GM21528 (cell line): ENCODE data around the gene AGO3.
A peak's percentile ranks its signal among the peaks of the same experiment; 100 is the strongest.

Experiments
- ATAC-seq: cut with Tn5 transposase; IDR thresholded peaks from one replicate; pipeline ENCODE4 v1.9.1; 2021; ENCODE audit warnings: mild to moderate bottlenecking, moderate library complexity; ENCODE audit not compliant: unreplicated experiment, low FRiP score

AGO3 gene

DNA sequence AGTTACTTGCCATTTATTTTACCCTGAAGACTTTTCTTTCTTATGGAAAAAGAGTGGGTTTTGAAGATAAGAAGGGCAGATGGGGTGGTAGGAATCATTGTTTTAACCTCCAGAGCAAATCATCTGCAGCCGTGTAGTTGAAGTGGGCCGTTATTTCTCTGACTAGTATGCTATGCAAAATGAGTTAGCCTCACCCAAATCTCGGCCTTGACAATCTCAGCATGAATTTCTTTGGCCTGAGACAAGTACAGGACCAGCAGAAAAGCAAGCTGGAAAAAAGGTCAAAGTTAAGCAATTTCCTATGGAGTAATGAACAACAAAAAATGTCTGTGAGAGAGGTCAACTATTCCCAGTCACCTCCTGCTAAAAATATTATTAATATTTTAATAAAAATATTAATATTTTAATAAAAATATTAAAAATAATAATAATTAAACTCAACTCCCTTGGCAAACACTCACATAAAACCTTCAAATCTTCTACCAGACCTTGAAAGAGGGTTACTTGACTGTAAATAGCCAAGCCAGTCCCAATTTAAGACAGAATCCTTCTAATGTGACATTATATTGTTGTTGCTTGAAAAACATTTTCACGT is 146.2 kb downstream of the AGO3 start:
- ATAC-seq, result no peak

- ATAC-seq, result no peak
Observed at GRCh38 chr1:36080236-36080635, 149.3 kb downstream of the AGO3 start.

DNA sequence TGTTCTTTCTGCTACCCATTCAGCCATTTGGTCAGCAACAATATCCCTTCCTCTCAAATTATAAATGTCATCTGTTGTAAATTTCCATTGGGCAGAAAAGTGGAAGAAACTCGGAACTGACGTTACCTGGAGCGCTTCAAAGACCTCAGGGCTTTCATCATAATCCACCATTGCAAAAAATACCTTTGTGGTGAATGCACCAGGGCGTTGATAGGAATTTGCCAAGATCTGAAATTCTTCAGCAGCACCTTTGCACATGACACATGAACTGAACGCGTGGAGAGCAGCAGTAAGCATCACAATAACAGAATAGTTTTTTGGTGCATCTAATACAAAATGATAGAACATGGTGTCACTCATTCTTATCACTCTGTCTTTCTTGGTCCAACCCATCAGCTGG is 149.9 kb downstream of the AGO3 start:
- no peak for ATAC-seq

GRCh38 chr1:36081926-36082485 is 151.1 kb downstream of the AGO3 start:
- no peak for ATAC-seq

DNA sequence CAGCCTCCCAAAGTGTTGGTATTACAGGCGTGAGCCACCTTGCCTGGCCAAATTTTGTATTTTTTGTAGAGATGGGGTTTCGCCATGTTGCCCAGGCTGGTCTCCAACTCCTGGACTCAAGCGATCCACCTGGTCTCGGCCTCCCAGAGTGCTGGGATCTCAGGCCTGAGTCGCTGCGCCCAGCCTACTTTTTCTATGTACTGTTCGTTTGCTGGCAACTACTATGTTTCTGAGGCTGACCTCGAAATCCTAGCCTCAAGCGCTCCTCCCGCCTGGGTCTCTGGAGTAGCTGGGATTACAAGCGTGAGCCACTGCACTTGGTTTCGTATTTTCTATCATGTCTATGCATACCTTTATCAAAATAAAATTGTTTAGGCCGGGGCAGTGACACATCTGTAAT is 152.3 kb downstream of the AGO3 start:
- ATAC-seq, result no peak

- ATAC-seq, result no peak
Observed at GRCh38 chr1:36083635-36084496, 153.0 kb downstream of the AGO3 start, which contains the start of gene TEKT2. Gene TEKT2, plus strand, starts transcription at chr1:36084094. Its CDS starts 828 bp downstream, at chr1:36084922.

- ATAC-seq, result no peak
Observed at GRCh38 chr1:36084497-36085115, 153.7 kb downstream of the AGO3 start.

DNA sequence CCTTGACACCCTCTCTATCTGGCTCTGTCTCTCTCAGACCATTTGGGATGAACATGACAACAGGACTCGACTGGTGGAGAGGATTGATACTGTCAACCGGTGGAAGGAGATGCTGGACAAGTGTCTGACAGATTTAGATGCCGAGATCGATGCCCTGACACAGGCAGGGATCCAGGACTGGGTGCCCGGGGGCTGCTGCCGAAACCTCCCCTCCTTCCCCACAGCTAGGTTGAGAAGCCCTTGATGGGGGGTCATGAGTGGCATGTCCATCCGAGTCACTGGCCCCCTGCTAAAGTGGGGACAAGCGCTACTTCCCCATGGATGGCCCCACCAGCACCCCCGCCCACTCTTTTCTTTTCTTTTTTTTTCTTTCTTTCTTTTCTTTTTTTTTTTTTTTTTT is 154.2 kb downstream of the AGO3 start:
- ATAC-seq, result no peak

DNA sequence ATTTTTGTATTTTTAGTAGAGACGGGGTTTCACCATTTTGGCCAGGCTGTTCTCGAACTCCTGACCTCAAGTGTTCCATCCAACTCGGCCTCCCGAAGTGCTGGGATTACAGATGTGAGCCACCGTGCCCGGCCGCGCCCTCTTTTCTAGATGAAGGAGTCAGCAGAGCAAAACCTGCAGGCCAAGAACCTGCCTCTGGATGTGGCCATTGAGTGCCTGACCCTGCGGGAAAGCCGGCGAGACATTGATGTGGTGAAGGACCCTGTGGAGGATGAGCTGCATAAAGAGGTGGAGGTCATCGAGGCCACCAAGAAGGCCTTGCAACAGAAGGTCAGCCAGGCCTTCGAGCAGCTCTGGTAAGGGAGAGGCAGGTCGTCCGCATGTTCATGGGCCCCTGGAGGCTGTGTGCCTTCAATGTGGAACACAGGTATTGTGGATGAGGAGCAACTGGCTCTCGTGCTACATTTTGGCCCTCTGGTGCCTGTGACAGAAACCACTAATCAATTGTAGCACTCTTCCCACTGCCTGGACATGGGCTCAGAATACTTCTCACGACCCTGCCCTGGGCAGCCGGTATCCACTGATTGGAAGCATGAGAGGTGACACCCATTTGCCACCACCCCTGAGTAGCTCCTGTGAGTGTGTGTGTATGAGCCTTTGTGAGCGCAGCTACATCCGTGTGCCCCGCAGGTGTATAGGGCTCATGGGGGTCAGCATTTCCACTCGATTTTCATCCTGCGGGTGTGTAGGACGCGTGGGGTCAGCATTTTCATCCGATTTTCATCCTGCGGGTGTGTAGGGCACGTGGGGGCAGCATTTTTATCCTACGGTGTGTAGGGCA is 155.0 kb downstream of the AGO3 start:
- ATAC-seq, result no peak

- ATAC-seq, result no peak
Observed at GRCh38 chr1:36086529-36087232, 155.8 kb downstream of the AGO3 start.

- ATAC-seq, result no peak
Observed at GRCh38 chr1:36087233-36088123, 156.6 kb downstream of the AGO3 start.

- ATAC-seq, result peak; percentile 20
Observed at GRCh38 chr1:36088265-36088576, 157.3 kb downstream of the AGO3 start.

DNA sequence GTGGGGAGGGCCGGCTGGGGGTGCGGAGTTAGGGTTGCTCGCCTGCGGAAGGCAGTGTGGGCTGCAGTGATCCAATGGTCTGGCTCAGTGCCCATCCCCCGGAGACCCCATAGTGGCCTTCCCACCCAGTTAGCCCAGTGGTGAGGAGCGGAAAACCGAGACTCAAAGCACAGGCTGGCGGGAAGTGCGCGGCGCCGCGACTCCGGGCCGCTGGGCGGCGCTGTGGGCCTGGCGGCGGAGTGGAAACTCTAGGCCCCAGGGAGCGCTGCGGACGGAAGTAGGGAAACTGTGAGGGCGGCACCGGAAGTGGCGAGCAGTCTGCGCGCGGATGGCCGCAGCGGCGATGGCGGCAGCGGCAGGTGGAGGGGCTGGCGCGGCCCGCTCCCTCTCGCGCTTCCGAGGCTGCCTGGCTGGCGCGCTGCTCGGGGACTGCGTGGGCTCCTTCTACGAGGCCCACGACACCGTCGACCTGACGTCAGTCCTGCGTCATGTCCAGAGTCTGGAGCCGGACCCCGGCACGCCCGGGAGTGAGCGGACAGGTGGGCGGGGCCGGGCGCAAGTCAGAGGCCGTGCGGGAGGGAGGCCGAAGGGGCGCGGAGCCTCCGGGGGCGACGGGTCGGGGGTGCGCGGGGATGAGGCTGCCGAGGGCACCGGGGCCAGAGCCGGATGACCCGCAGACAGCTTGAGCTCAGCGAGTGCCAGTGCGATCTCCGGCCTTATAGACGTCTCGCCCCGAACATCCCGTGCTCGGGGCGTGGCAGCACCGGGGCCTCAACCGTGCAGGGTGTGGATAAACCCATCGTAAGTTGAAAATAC is 157.9 kb downstream of the AGO3 start, which contains the start of gene ADPRS:
TSS of gene ADPRS (plus strand) at position 316 of the 816 bp plus-strand sequence. CDS start at position 329, 13 bp downstream.
- ATAC-seq, result peak; percentile 69

DNA sequence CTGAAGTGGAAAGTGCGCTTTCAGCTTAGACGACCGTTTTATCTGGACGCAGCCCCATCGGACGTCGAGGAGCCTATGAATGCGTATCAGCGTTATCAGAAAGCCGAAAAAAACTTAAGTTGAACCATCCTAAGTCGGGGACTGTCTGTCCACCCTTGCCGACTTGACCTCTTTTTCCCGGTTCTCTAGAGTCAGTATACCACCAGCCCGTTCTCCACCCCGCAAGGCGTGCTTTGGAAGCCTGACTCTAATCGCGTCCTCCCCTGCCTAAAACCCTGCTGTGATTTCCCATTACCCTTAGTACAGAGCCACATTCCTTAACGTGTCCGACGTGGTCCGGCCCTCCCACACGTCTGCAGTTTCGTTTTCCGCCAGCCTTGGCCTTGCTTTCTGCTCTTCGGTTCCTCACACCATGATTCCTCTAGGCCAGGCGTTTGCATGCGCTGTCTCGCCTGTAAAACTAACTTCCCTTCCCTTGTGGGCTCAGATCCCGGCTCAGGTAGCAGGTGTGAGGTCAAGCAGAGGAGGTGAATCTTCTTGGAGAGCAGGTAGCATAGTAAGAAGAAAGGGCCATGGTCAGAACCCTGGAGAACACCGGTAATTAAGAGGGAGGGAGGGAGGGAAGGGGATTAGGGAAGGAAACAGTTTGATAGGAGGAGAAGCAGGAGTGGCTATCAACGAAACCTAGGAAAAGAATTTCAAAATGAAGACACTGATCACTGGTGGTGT is 158.7 kb downstream of the AGO3 start:
- ATAC-seq, result no peak

- no peak for ATAC-seq
Observed at GRCh38 chr1:36091141-36091540, 160.2 kb downstream of the AGO3 start.

- no peak for ATAC-seq
Observed at GRCh38 chr1:36091698-36092097, 160.8 kb downstream of the AGO3 start.

DNA sequence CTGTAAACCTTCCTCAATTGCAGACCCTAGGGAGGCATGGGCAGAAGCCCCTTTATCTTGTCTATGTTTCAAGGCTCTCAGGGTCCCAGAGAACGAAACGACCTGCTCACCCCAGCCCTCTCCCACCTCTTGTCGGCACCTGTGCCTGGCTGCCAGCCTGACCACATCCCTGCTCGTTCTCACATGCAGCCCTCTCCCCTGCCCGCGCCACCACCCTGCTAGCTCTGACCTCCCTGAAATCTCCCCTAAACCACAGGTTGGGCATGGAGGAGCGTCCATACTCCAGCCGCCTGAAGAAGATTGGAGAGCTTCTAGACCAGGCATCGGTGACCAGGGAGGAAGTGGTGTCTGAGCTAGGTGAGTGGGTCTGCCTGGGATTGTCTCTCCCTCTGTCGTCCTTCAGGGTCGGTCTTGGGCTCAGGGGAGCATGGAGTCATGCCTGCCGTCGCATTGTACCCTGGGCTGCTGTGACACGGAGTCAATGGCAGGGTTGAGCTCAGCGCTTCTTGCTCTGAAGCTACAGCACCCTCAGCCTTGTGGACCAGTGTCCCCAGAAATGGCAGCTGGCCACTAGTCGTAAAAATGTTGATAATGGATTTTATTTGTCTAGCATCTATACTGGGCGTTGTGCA is 161.4 kb downstream of the AGO3 start:
- ATAC-seq, result no peak
